H1 (cell line): ENCODE data around the gene ASTL. TPM values are rescaled to one million over a fixed set of nuclear protein-coding genes. Genes with fewer than 3 reads are reported as not detected.
A peak's percentile ranks its signal among the peaks of the same experiment; 100 is the strongest.

Experiments
- ASH2L ChIP-seq: fragments of 200-600, 300-600 bp; sonication (generic); IDR thresholded peaks from one replicate; pipeline ENCODE4 v1.7.1; 2017; ENCODE audit warnings: low read length
- ATF2 ChIP-seq: IDR thresholded peaks from 2 replicates; pipeline ENCODE4 v1.6.1; 2012; ENCODE audit warnings: low read length, inconsistent platforms
- ATF3 ChIP-seq: IDR thresholded peaks from 2 replicates; pipeline ENCODE4 v1.6.1; 2011; ENCODE audit warnings: low read depth, mild to moderate bottlenecking, low read length; ENCODE audit not compliant: insufficient read depth
- CBX8 ChIP-seq: fragments of 300-800, 300-1000 bp; sonication (generic); IDR thresholded peaks from 2 replicates; pipeline ENCODE4 v1.7.1; 2016; ENCODE audit warnings: low read depth, low read length, borderline replicate concordance
- CTBP2 ChIP-seq: IDR thresholded peaks from 2 replicates; pipeline ENCODE4 v1.7.0; 2011; ENCODE audit warnings: borderline replicate concordance, mild to moderate bottlenecking, moderate library complexity, mixed read lengths, low read length; ENCODE audit not compliant: insufficient read depth, insufficient read length
- CTCF ChIP-seq, 3 experiments: IDR thresholded peaks; 1 replicate in 2 of 3; 2 replicates in 1 of 3; pipeline versions ENCODE4 v1.5.1 to v1.6.1; 2011; ENCODE audit warnings: low read length in 3 of 3, mild to moderate bottlenecking in 3 of 3, inconsistent platforms in 2 of 3, low read depth in 1 of 3, moderate library complexity in 1 of 3; ENCODE audit not compliant: insufficient read depth in 1 of 3; ENCODE audit errors: control extremely low read depth in 1 of 3
- E2F6 ChIP-seq: IDR thresholded peaks from 2 replicates; pipeline ENCODE4 v1.6.1; 2012; ENCODE audit warnings: inconsistent platforms
- JUND ChIP-seq: IDR thresholded peaks from 2 replicates; pipeline ENCODE4 v1.6.1; 2011; ENCODE audit warnings: mild to moderate bottlenecking, improper control_type of control experiment, low read length
- KDM4A ChIP-seq: IDR thresholded peaks from one replicate; pipeline ENCODE4 v1.7.1; 2012; ENCODE audit warnings: low read depth, mild to moderate bottlenecking, moderate library complexity, low read length, inconsistent platforms; ENCODE audit not compliant: severe bottlenecking
- NRF1 ChIP-seq: IDR thresholded peaks from 2 replicates; pipeline ENCODE4 v1.6.1; 2011; ENCODE audit warnings: mild to moderate bottlenecking, low read depth, low read length, improper control_type of control experiment
- RBBP5 ChIP-seq: IDR thresholded peaks from 2 replicates; pipeline ENCODE4 v1.7.1; 2012; ENCODE audit warnings: low read depth, mild to moderate bottlenecking, inconsistent platforms, low read length, moderate library complexity, borderline replicate concordance
- RFX5 ChIP-seq: IDR thresholded peaks from 2 replicates; pipeline ENCODE4 v1.6.1; 2011; ENCODE audit warnings: low read depth, low read length, improper control_type of control experiment, borderline replicate concordance
- SIRT6 ChIP-seq: IDR thresholded peaks from one replicate; pipeline ENCODE4 v1.7.1; 2012; ENCODE audit warnings: low read length, inconsistent platforms
- SP1 ChIP-seq: IDR thresholded peaks from 2 replicates; pipeline ENCODE4 v1.6.1; 2011; ENCODE audit warnings: low read depth, low read length
- SUZ12 ChIP-seq: fragments of 200-600 bp; sonication (generic); IDR thresholded peaks from 2 replicates; pipeline ENCODE4 v1.6.1; 2012; ENCODE audit warnings: mild to moderate bottlenecking, inconsistent platforms, low read length, moderate library complexity, mixed read lengths
- polyA plus RNA-seq, 7 experiments: library from polyadenylated mRNA; depleted of rRNA in 3 of 7; stranded (reverse) in 5 of 7; unstranded in 2 of 7; fragments of >200 nt in 5 of 7; fragments of 200-250 nt in 2 of 7; gene quantifications; 1 replicate in 5 of 7; 2 replicates in 1 of 7; 4 replicates in 1 of 7; pipeline versions ENCODE4 v1.2.1 to v1.2.3, GENCODE V29; 2011 to 2013; ENCODE audit warnings: missing spikeins in 2 of 7, mixed read lengths in 2 of 7
- total RNA-seq: library from RNA; stranded (reverse); fragmentation: NEBNext Ultra II Directional; extraction: Animal tissue kit (Norgen Biotek cat#: 25700); gene quantifications from 2 replicates; pipeline ENCODE4 v1.2.1, GENCODE V29; 2021

The ASTL gene
- total and polyA plus RNA-seq, 2 of the 8 experiments (the other 6 are each of a cell fraction or from before 2014, with no cell fraction given): 0.60 to 1.4 TPM

- TF ChIP-seq RBBP5: peak; percentile 43; the same call in 1 of the 2 replicates
- TF ChIP-seq RFX5: no peak
- no peak for TF ChIP-seq NRF1
- no peak for TF ChIP-seq SIRT6
- no peak for TF ChIP-seq SUZ12
- TF ChIP-seq E2F6: peak; percentile 52; the same call in 1 of the 2 replicates
- peak; percentile 49 for TF ChIP-seq ASH2L
- no peak for TF ChIP-seq CTCF (IDR thresholded peaks at IDR 0.05; ENCODE audit: control extremely low read depth in 1 of 3, insufficient read depth in 1 of 3, low read depth in 1 of 3, low read length in 3 of 3)
- no peak for TF ChIP-seq CTBP2
- TF ChIP-seq JUND: peak; percentile 93
- no peak for TF ChIP-seq KDM4A
- TF ChIP-seq ATF3: 0 out of 2 replicates have a peak, but pooled peaks have one; percentile 52
- 0 out of 2 replicates have a peak, but pooled peaks have one; percentile 21 for TF ChIP-seq ATF2
- no peak for TF ChIP-seq SP1
- TF ChIP-seq CBX8: no peak
These were observed 10.3 kb upstream of the ASTL start (continued) for GRCh38 chr2:96148410-96149217.
